NT2/D1 (cell line): ENCODE measurements around the gene C11orf58.

Source experiments
- SUZ12 ChIP-seq: IDR thresholded peaks from 2 replicates; pipeline ENCODE4 v1.6.1; 2011; ENCODE audit not compliant: insufficient read length, insufficient read depth; ENCODE audit errors: extremely low read depth
- YY1 ChIP-seq: IDR thresholded peaks from 2 replicates; pipeline ENCODE4 v1.6.1; 2011; ENCODE audit not compliant: insufficient read length, insufficient read depth
- ZNF274 ChIP-seq: IDR thresholded peaks from 2 replicates; pipeline ENCODE4 v1.6.1; 2011; ENCODE audit warnings: mild to moderate bottlenecking, low read depth, low read length

DNA sequence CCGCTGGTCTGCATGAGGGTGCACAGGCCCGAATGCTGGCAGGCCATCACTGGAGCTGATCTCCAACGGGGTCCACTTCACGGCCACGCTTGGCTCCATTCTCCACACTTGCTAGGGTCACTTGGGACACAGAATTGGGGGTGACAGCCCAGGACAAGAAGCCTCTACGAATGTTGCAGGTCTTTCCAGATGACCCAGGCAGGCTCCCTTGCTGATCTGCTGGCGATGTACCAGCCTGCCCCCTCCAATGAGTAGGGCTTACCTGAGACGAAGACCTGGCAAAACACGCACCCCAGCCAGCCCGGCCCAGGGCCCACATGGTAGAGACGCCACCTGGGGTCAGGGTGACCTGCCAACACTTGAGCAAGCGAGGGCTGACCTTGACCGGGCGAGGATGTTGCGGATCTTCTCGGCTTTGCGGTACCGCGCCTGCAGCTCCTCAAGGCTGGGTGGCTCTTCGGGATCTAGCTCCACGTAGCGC, 44.9 kb downstream of the C11orf58 start:
- TF ChIP-seq SUZ12, result no peak
- TF ChIP-seq YY1, result no peak
- TF ChIP-seq ZNF274, result no peak
